ENCODE data around the gene PNMA8A. TPM values are rescaled to one million over a fixed set of nuclear protein-coding genes. Genes with fewer than 3 reads are reported as not detected.
"Not testable (repeated sequence)": the region's sequence is repeated elsewhere in the genome, so short reads cannot be mapped to it uniquely, and the experiment has no call there.

Gene PNMA8A
- total RNA-seq, 5 donors from 2014 or later (not counting 1 experiment from before 2014, with no cell fraction given), result 0.15 to 1.1 (median 0.43) TPM; not detected in 2

GRCh38 chr19:46497773-46498172, 26.4 kb upstream of the PNMA8A start:
- Mint-ChIP-seq H3K4me1 (peaks cover 11 to 14% (median 14%) of the 10 kb centered on the region in 3 donors), H3K36me3 (no peaks in the 10 kb centered on the region), H3K27ac (no peak overlapping the region), H3K9me3 (no peaks in the 10 kb centered on the region), H3K4me3 (no peak overlapping the region), H3K27me3 (peaks cover 17 to 32% of the 10 kb centered on the region in 2 donors)
- peaks cover 0 to 54% of the 10 kb centered on the region in 2 experiments for H3K27me3 ChIP-seq (replicated peaks in 1 of 2; ENCODE audit: control insufficient read depth in 2 of 2, extremely low read depth in 1 of 2, insufficient read depth in 2 of 2, low read length in 1 of 2)
- peaks cover 5 to 29% of the 10 kb centered on the region in 2 experiments for H3K4me1 ChIP-seq (ENCODE audit: control insufficient read depth in 1 of 2, extremely low read depth in 1 of 2, insufficient read depth in 2 of 2, low read length in 2 of 2)
- ChIA-PET CTCF (no interaction called here), POLR2A (no interaction called here)
- ATAC-seq (replicated peaks in 1 of 4) (no peak), DNase-seq (no peak)
- H3K36me3 ChIP-seq (ENCODE audit: control insufficient read depth in 2 of 2, extremely low read depth in 1 of 2, insufficient read depth in 1 of 2, low read length in 1 of 2), result no peaks in the 10 kb centered on the region
- no peak overlapping the region for H3K27ac ChIP-seq (ENCODE audit: low read length)
- H3K9me3 ChIP-seq, result no peaks in the 10 kb centered on the region
- H3K4me3 ChIP-seq (ENCODE audit: control insufficient read depth in 1 of 2, extremely low read depth in 1 of 2, low read length in 1 of 2), result no peak overlapping the region
- 90% methylated on average over 4 of the region's 8 CpGs for WGBS (ENCODE audit: insufficient coverage)

GRCh38 chr19:46496886-46497285, 25.5 kb upstream of the PNMA8A start:
- H3K27me3 ChIP-seq (replicated peaks in 1 of 2; ENCODE audit: control insufficient read depth in 2 of 2, extremely low read depth in 1 of 2, insufficient read depth in 2 of 2, low read length in 1 of 2), result peaks cover 1 to 58% of the 10 kb centered on the region in 2 experiments
- CTCF ChIA-PET; H3K27ac Mint-ChIP-seq; H3K36me3 ChIP-seq (ENCODE audit: control insufficient read depth in 2 of 2, extremely low read depth in 1 of 2, insufficient read depth in 1 of 2, low read length in 1 of 2); POLR2A ChIA-PET; ATAC-seq (replicated peaks in 1 of 4); H3K27ac ChIP-seq (ENCODE audit: low read length); DNase-seq; H3K9me3 ChIP-seq; H3K4me3 Mint-ChIP-seq; H3K4me3 ChIP-seq (ENCODE audit: control insufficient read depth in 1 of 2, extremely low read depth in 1 of 2, low read length in 1 of 2); H3K36me3 Mint-ChIP-seq; H3K9me3 Mint-ChIP-seq: not testable (repeated sequence)
- H3K4me1 ChIP-seq (ENCODE audit: control insufficient read depth in 1 of 2, extremely low read depth in 1 of 2, insufficient read depth in 2 of 2, low read length in 2 of 2), result peaks cover 5 to 38% of the 10 kb centered on the region in 2 experiments
- H3K4me1 Mint-ChIP-seq, result peaks cover 11 to 17% (median 17%) of the 10 kb centered on the region in 3 donors
- peaks cover 20 to 37% of the 10 kb centered on the region in 2 donors for H3K27me3 Mint-ChIP-seq
- 100% methylated on average over 1 of the region's 4 CpGs for WGBS (ENCODE audit: insufficient coverage)

GRCh38 chr19:46496304-46496703, 24.9 kb upstream of the PNMA8A start:
- POLR2A ChIA-PET, result no interaction called here
- 85% methylated on average over 5 of the region's 6 CpGs for WGBS (ENCODE audit: insufficient coverage)
- CTCF ChIA-PET, result no interaction called here

GRCh38 chr19:46495786-46496099, 24.4 kb upstream of the PNMA8A start, which contains the start of gene PNMA8B:
PNMA8B (minus strand) TSS chr19:46495867; CDS start chr19:46495465, 402 bp downstream.
- H3K4me1 Mint-ChIP-seq, result peaks cover 16 to 21% (median 21%) of the 10 kb centered on the region in 3 donors
- H3K36me3 Mint-ChIP-seq, result no peaks in the 10 kb centered on the region
- no peaks in the 10 kb centered on the region for H3K9me3 Mint-ChIP-seq
- DNase-seq (peak in 31 of 35 experiments; percentile 13 to 72 (median 40)), ATAC-seq (replicated peaks in 1 of 4) (peak; percentile 27 to 71 (median 42))
- 3% methylated on average over 29 of the region's 29 CpGs for WGBS (ENCODE audit: insufficient coverage)
- ChIA-PET CTCF (no interaction called here), POLR2A (no interaction called here)
- no peaks in the 10 kb centered on the region for H3K36me3 ChIP-seq (ENCODE audit: control insufficient read depth in 2 of 2, extremely low read depth in 1 of 2, insufficient read depth in 1 of 2, low read length in 1 of 2)
- H3K27me3 Mint-ChIP-seq, result peaks cover 31 to 48% of the 10 kb centered on the region in 2 donors
- H3K27me3 ChIP-seq (replicated peaks in 1 of 2; ENCODE audit: control insufficient read depth in 2 of 2, extremely low read depth in 1 of 2, insufficient read depth in 2 of 2, low read length in 1 of 2), result peaks cover 6 to 65% of the 10 kb centered on the region in 2 experiments
- no peak within 1 kb of the TSS for H3K27ac ChIP-seq (ENCODE audit: low read length)
- no peaks in the 10 kb centered on the region for H3K9me3 ChIP-seq
- peak within 1 kb of the TSS in 1 of 2 donors; percentile 26 for H3K4me3 ChIP-seq (ENCODE audit: control insufficient read depth in 1 of 2, extremely low read depth in 1 of 2, low read length in 1 of 2)
- peak within 1 kb of the TSS; percentile 64 to 86 (median 79) for H3K4me3 Mint-ChIP-seq
- H3K27ac Mint-ChIP-seq, result peak within 1 kb of the TSS in 1 of 2 donors; percentile 31
- H3K4me1 ChIP-seq (ENCODE audit: control insufficient read depth in 1 of 2, extremely low read depth in 1 of 2, insufficient read depth in 2 of 2, low read length in 2 of 2), result peaks cover 5 to 39% of the 10 kb centered on the region in 2 experiments

More at GRCh38 chr19:46496304-46496703, 24.9 kb upstream of the PNMA8A start:
- no peaks in the 10 kb centered on the region for H3K36me3 Mint-ChIP-seq
- peaks cover 26 to 42% of the 10 kb centered on the region in 2 donors for H3K27me3 Mint-ChIP-seq
- H3K27ac Mint-ChIP-seq, result no peak overlapping the region
- Histone ChIP-seq H3K36me3 (ENCODE audit: control insufficient read depth in 2 of 2, extremely low read depth in 1 of 2, insufficient read depth in 1 of 2, low read length in 1 of 2) (no peaks in the 10 kb centered on the region), H3K4me1 (ENCODE audit: control insufficient read depth in 1 of 2, extremely low read depth in 1 of 2, insufficient read depth in 2 of 2, low read length in 2 of 2) (peaks cover 5 to 39% of the 10 kb centered on the region in 2 experiments), H3K27ac (ENCODE audit: low read length) (no peak overlapping the region), H3K27me3 (replicated peaks in 1 of 2; ENCODE audit: control insufficient read depth in 2 of 2, extremely low read depth in 1 of 2, insufficient read depth in 2 of 2, low read length in 1 of 2) (peaks cover 4 to 64% of the 10 kb centered on the region in 2 experiments), H3K4me3 (ENCODE audit: control insufficient read depth in 1 of 2, extremely low read depth in 1 of 2, low read length in 1 of 2) (no peak overlapping the region), H3K9me3 (no peaks in the 10 kb centered on the region)
- H3K9me3 Mint-ChIP-seq, result no peaks in the 10 kb centered on the region
- DNase-seq (no peak), ATAC-seq (replicated peaks in 1 of 4) (no peak)
- H3K4me3 Mint-ChIP-seq, result no peak overlapping the region
- peaks cover 11 to 17% (median 17%) of the 10 kb centered on the region in 3 donors for H3K4me1 Mint-ChIP-seq

- Mint-ChIP-seq H3K9me3 (no peaks in the 10 kb centered on the region), H3K4me1 (peaks cover 22 to 24% (median 23%) of the 10 kb centered on the region in 3 donors), H3K27ac (peak overlapping the region in 1 of 2 donors; percentile 31), H3K27me3 (peaks cover 32 to 48% of the 10 kb centered on the region in 2 donors), H3K36me3 (no peaks in the 10 kb centered on the region), H3K4me3 (peak overlapping the region; percentile 64 to 86 (median 79))
- peaks cover 5 to 40% of the 10 kb centered on the region in 2 experiments for H3K4me1 ChIP-seq (ENCODE audit: control insufficient read depth in 1 of 2, extremely low read depth in 1 of 2, insufficient read depth in 2 of 2, low read length in 2 of 2)
- no peak overlapping the region for H3K4me3 ChIP-seq (ENCODE audit: control insufficient read depth in 1 of 2, extremely low read depth in 1 of 2, low read length in 1 of 2)
- no peaks in the 10 kb centered on the region for H3K9me3 ChIP-seq
- H3K27me3 ChIP-seq (replicated peaks in 1 of 2; ENCODE audit: control insufficient read depth in 2 of 2, extremely low read depth in 1 of 2, insufficient read depth in 2 of 2, low read length in 1 of 2), result peaks cover 6 to 70% of the 10 kb centered on the region in 2 experiments
- H3K36me3 ChIP-seq (ENCODE audit: control insufficient read depth in 2 of 2, extremely low read depth in 1 of 2, insufficient read depth in 1 of 2, low read length in 1 of 2), result no peaks in the 10 kb centered on the region
- ChIA-PET POLR2A (no interaction called here), CTCF (no interaction called here)
- DNase-seq (no peak), ATAC-seq (replicated peaks in 1 of 4) (no peak)
- WGBS (ENCODE audit: insufficient coverage), result 18% methylated on average over 49 of the region's 49 CpGs
- H3K27ac ChIP-seq (ENCODE audit: low read length), result no peak overlapping the region
Observed at GRCh38 chr19:46494941-46495785, 23.8 kb upstream of the PNMA8A start.

GRCh38 chr19:46494146-46494940, 23.0 kb upstream of the PNMA8A start:
- CTCF ChIA-PET, result no interaction called here
- peak overlapping the region; percentile 28 to 72 for H3K4me3 ChIP-seq (ENCODE audit: control insufficient read depth in 1 of 2, extremely low read depth in 1 of 2, low read length in 1 of 2)
- WGBS (ENCODE audit: insufficient coverage), result 17% methylated on average over 67 of the region's 67 CpGs
- H3K9me3 ChIP-seq, result no peaks in the 10 kb centered on the region
- H3K36me3 ChIP-seq (ENCODE audit: control insufficient read depth in 2 of 2, extremely low read depth in 1 of 2, insufficient read depth in 1 of 2, low read length in 1 of 2), result no peaks in the 10 kb centered on the region
- peaks cover 5 to 49% of the 10 kb centered on the region in 2 experiments for H3K4me1 ChIP-seq (ENCODE audit: control insufficient read depth in 1 of 2, extremely low read depth in 1 of 2, insufficient read depth in 2 of 2, low read length in 2 of 2)
- H3K27ac Mint-ChIP-seq, result peak overlapping the region; percentile 39 to 61
- POLR2A ChIA-PET, result no interaction called here
- peaks cover 27 to 29% (median 28%) of the 10 kb centered on the region in 3 donors for H3K4me1 Mint-ChIP-seq
- no peaks in the 10 kb centered on the region for H3K9me3 Mint-ChIP-seq
- no peak for ATAC-seq (replicated peaks in 1 of 4)
- DNase-seq, result peak in 1 of 35 experiments; percentile 14
- no peaks in the 10 kb centered on the region for H3K36me3 Mint-ChIP-seq
- H3K27me3 ChIP-seq (replicated peaks in 1 of 2; ENCODE audit: control insufficient read depth in 2 of 2, extremely low read depth in 1 of 2, insufficient read depth in 2 of 2, low read length in 1 of 2), result peaks cover 6 to 75% of the 10 kb centered on the region in 2 experiments
- peaks cover 34 to 55% of the 10 kb centered on the region in 2 donors for H3K27me3 Mint-ChIP-seq
- H3K27ac ChIP-seq (ENCODE audit: low read length), result no peak overlapping the region
- peak overlapping the region; percentile 64 to 86 (median 79) for H3K4me3 Mint-ChIP-seq

All from T-cell (primary cell).